ENCODE data around the gene NECAB3. TPM values are rescaled to one million over a fixed set of nuclear protein-coding genes. Genes with fewer than 3 reads are reported as not detected.

Gene NECAB3
- polyA plus RNA-seq, 5 donors = 19.3 to 39.3 (median 29.5) TPM

DNA sequence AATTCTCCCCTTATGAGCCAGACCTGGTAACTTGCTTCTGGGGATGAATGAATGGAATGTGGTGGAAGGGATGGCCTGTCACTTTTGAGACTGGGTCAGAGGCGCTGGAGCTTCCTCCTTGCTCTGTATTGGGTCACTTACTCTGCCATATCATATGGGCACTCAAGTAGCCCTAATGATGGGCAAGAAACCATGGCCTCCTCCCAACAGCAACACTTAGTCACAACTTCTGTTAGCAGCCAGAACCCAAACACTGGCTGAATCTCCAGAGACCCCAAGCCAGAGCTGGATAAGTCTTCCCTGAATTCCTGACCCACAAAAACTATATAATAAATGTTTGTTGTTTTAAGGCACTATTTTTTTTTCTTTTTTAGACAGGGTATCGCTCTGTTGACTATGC lies 6.5 kb upstream of the NECAB3 start:
- DNase-seq = no peak

DNA sequence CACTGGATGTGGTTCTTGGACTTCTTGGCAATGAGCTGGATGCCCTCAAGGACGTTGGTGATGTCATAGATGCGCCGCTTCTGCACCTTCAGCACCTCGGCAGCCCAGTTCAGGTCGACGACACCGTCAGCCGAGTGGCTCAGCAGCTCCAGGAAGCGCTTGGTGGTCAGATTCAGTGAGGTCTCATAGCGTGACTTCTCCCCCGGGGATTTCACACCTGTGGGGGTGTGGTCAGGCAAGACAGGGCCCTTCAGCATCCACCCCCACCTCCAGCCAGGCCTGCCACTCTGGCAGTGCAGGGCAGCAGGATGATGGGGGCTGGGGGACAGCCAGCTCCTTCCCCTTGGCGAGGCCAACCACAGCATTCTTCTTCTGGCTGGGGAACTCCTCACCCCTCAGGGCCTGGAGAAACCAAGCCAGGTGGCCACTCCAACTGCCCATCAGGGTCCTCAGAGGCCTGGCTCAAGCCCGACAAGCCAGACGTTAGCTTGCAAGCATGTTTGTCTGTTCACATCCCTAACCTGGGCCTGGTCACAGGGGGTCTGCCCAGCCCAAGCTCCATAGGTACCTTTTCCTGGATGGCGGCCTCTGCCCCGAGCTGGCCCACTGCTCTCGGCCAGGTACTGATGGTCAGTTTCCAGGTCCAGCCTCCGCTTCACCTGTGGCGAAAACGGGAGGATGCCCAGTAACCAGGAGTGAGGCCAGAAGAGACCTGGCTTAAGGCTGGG lies 5.7 kb upstream of the NECAB3 start:
- no peak for DNase-seq

DNA sequence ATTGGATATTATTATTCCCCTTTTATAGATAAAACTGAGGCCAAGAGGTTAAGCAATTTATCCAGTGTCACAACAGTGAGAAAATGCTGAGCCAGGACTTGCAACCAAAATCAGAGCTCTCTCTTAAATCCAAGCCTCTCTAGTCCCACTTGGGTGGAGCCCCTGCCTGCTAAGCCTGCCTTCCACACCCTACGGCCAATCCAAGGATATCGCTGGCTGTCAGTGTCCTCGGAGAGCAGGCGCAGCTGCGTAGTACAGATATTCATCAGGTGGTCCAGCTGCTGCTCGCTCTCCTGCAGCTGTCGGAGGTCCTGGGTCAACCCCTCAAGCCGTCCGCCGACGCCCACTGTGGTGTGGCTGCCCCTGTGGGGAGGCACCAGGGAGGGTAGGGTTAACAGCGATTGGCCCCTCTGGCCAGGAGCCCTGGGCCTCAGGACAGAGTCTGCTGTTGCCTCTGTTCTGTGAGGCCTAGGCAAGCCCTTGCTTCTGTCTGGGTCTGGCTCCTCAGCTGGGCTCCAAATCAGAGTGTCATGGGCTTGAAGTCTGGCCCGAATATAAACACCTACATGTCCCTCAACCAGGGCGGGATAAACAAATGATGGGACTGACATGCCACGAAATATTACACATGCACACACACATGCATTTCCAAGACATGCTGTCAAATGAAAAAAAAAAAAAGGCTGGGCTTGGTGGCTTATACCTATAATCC lies 3.9 kb upstream of the NECAB3 start:
- no peak for DNase-seq

DNA sequence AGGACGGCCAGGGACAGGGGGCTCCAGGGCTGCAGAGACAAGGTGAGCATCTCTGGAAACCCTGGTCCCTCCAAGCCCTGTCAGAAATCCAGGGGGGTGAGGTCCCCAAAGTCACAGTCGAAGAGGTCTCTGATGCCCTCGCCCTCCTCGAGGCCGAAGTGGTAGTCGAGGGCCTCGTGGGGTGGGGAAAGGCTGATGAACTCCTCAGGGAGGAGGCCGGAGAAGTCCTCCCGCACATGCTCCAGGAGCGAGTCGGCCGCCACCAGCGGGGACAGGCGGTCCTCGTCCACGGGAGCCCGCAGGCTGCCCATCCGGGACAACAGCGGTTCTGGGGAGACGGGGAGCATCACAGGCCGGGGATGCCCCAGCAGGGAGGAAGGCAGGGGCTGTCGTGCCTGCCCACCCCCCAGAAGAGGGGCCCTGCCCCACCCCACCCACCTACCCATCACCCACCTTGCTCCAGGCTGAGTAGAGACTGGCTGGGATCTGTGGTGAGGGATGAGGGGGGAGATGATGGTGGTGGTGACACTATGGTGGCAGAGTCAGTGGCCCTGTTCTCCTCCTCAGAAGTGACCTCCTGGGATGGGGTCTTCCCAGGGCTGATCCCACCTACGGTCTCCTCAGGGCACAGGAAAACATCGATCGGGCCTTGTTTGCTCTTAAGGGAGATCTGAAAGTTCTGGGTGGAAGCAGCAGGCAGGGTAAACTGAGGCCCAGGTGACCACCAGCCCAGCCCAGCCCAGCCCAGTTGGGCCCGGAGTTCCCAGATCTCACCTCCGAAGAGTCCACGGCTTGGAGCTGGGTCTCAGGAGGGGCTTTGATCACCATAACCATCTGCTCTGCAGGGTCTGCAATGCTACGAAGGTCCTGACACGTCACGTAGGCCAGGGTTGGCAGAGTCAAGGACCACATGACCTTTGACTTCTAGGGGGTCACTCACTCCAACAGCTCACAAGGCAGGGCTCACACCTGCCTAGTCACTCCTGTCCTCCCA lies 2.7 kb upstream of the NECAB3 start:
- no peak for DNase-seq

DNA sequence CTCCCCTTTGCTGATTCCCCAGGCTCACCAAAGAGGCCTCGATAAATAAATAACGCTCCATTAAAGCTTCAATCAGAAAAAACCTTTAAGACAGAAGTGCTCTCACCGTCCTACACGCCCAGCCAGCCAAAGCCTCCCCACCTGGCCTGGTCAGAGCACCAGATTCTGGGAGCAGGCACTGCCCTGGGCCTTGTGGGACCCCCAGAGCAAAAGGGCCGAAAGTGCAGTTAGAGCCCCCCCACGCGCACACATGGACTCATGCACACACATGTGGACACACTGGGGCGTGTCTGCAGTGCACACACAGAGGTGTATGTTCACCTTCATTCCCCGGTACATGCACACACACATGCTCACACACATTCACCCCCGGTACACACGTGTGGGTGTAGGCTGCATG lies 1.9 kb upstream of the NECAB3 start:
- no peak for DNase-seq

DNA sequence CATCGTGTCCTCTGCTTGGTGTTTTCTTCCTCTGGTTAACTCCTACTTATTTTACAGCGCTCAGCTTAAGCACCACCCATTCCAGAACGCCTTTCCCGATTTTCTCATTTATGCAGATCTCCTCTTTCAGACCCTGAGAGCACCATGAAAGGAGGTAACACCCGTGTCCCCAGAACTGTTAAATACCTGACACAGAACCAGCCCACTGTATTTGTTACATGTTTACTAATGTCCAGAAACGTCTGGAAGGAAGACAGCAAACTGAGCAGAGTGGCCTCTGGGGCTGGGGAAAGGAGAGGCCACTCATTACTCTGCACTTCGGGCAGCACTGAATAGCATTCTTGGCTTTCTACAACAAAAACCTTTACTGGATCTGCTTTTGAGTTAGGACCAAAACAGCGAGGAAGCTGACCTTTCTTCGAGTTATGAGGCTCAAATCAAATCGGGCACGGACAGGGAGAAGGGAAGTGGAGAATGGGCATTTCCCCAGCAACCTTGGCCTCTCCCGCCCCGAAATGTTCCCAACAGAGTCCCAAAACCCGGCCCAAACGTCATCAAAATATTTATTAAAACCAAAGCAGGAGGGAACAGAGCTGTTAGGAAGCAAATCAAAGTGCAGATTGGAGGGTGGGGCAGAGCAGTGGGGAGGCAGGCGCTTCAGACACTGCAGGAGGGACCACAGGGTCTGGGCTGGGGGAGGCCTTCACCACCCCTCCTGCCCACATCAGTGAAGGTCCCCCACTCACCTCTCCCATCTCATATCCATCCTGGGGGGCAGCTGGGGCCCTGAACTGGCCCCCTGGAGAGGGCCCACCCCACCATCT lies 1.1 kb upstream of the NECAB3 start:
- DNase-seq = no peak

DNA sequence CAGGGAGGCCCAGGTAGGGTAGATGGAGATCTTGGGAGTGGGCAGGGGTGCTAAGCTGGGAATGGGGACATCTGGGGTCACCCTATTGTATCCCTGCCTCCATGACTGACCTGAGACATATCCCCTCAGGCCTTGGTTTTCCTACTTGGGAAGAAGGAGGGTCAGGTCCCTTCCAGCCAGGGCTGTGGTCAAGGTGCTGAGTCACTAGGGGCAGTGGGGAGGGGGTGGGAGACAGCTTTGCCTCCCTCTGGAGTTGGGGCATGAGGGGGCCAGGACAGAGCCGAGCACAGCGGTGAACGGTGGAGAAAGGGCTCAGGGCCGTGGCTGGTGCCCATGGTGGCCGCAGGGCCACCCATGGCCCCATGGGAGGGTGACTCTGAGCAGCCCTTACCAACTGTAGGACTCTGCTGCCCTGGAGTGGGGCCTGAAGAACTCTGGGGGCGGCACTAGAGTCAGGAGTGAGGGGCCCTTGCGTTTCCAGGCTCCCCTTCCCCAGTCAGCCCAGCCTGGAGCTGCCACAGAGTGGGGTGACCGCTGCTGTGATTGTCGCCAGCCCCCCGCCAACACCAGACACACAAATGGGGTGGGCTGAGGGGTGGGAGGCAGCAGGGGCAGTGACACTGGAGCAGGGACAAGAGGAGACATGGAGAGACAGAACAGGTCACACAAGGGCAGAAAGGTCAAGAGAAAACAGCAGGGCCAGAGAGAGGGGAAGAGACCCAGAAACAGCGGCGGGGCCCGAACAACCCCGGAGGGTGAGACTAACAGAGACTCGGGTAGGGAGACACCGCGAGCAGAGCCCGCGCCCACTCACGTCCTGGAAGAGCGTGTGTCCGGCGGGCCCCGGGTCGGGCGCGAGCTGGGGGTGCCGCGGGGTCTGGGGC lies 576 bp downstream of the NECAB3 start:
- no peak for DNase-seq

DNA sequence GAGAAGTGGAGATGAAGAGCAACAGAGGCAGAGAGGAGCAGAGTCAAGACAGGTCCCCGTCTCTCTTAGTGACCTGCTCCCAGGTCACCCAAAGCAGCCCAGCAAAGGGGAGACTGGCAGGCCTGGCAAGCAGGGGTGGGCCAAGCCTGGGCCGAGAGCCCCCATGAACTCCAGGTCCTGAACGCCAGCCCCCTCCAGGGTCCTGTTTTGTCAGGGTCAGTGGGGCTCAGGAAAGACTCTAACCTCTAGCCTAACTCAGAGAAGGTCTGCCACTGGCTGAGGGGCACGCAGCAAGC lies 1.2 kb downstream of the NECAB3 start:
- DNase-seq = no peak

DNA sequence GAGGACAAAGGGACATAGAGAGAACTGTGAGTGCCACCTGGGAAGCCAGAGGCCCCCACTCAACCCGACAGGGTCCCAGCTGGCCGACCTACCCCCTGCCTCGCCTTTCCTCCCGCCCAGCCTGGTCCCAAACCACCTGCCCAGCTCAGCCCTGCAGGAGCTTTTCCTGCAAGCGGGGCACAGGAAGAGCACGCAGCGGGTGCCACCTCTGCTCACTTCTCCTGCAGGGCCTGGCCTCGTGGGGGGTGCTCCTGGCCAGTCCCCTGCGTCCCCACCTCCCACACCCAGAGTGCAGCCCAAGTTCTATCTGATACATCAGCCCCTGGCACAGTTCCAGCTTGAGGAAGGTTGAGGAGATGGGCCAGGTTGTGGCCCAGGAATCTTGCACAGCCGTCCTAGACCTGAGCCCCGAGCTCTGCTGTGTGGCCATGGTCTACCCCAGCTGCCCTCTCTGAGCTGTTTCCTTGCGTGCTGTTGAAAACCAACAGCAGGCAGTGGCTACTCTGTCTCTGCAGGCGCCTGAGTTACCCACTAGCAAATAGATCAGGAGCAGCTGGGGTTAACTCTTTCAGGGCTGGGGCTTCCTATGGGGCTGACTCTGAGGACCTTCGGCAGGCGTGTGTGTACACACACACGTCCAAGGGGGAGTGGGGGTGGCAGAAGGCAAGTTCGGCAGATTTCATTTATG lies 1.7 kb downstream of the NECAB3 start:
- no peak for DNase-seq

DNA sequence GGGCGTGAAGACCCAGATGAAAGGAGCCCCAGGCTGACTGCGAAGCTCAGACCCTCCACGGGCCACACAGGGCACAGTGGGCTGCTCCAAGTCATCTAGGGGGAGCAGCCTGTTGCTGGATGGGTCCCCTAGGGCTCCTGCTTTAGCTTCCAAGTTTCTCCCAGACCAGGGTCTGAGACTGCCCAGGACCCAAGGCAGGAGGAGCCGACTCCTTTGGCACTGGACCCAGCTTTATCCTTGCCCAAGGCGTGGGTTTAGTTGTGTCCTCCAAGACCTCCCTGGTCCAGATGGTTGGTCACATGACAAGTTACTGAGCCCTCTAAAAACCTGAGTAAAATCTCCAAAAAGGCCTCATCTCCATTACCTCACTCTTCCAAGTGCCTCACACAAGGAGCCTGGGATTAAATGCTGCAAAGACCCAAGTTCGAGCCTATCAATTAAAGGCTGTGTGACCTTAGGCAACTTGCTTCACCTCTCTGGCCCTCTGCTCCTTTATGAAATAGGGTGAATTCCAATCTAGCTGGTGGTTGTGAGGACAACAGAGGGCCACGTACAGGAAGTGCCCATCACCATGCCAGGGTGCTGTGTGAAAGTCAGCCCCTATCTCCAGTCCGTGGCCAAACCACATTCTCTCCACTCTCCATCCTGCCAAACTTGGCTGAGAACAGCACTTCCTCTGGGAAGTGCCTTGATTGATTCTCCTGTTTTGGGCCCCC lies 2.5 kb downstream of the NECAB3 start:
- no peak for DNase-seq

DNA sequence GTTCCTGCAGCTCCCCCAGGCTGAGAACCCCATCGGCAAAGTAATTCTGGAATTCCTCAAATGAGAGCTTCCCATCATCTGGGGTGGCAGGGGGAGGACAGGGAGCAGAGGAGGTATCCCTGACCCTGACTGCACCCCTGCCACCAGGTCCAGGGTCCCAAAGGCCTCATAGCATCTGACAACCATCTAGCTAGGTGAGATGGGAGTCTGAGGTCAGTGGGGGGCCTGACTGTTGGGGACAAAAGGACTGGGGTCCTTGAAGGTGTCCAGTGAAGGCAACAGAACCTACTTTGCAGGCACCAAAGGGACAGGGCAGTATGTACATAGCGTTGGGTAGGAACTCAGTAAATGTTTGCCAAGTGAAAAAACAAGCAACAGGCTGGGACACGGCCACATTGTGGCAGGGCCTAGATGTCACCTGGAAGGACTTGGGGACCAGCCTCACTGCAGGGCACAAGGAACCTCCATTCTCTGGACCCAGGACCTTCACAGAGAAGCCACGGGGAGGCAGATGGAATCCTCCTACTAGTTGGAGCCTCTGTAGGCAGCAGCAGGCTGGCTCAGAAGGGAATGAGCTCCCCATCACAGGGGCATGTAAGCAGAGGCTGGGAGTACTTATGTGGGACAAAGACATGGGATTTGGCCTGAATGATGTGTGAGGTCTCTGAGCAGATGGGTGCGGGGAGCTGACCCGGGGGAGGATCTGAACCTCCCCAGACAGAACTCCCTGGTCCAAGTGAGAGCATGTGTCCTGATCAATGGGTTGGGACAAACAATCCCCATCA lies 3.3 kb downstream of the NECAB3 start:
- no peak for DNase-seq

DNA sequence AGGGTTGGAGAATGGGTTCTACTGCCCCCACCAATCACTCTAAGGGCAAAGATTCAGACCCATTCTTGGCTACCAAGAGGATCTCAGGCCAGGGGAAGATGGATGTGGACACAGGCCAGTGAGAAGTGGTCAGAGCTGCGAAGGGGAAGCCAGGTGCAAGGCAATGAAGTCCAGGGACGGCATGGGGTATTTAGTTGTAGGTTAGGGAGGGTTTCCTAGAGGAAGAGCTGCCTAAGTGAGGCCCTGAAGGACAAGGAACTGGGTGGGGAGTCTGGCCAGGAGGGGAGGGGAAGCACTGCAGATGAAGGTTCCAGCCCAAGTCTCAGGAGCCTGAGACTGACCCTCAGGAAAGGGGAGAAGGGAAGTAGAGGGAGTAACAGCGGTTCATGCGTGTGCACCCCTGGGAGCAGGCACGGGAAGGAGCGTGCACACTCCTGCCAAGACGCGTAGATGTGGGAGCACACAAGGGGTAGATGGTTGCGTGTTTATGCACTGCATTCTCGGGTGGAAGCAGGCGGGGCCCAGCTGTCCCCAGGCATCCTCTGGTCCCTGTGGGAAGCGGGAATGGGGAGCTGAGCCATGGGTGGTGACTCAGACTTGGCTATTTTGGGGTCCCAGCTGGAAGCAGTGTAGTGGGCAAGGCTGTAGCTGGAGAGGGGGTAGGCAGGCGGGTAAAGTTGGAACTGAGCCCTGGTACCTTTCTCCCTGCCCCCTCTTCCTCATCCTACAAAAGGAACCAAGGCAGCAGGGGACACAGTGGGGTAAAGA lies 4.2 kb downstream of the NECAB3 start:
- no peak for DNase-seq

DNA sequence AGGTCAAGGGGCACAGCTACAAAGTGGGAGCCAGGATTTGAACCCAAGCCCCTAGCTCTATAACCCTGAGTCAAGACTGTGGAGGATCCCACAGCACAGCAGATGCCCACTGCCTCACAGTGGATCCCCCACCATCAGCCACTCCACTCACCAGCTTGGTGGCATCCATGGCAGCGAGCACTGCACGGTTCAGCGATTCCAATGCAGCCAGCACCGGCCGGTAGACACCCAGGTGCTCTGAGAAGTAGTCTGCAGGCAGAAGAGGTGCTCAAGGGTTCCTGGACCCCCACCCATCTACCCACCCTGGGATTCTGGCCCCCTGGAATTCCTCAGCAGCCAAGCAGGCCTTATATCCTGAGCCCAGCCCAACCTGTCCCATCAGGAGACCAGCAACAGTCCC lies 5.0 kb downstream of the NECAB3 start:
- no peak for DNase-seq

DNA sequence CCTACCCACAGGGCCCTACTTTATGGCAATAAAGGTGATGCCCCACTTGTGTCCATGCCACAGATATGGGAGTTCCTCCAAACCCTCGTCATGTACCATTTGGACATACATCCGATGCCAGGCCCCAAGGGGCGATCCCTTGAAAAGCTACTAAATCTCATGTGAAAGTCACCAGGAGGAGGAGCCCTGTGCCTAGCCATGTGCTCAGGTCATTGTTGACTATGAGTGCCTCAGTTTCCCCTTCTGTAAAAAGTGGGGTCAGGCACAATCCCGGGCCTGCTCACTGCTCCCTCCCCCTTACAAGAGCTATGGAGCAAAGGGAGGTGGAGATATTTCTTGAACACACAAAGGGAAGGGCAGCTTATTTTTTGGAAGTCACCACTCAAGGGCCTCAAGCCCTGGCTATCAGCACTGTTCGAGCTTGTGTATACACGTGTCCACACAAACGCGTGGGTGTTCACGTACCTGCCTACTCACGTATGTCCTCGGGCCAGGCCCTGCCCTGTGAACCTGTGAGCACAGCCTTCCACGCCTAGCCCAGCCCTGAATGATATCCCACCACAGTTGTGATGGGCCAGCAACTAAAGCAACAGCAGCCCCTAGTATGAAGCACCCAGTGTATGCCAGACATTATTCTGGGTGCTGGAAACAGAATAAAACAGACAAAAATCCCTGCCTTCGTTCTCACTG lies 5.6 kb downstream of the NECAB3 start:
- DNase-seq = no peak

DNA sequence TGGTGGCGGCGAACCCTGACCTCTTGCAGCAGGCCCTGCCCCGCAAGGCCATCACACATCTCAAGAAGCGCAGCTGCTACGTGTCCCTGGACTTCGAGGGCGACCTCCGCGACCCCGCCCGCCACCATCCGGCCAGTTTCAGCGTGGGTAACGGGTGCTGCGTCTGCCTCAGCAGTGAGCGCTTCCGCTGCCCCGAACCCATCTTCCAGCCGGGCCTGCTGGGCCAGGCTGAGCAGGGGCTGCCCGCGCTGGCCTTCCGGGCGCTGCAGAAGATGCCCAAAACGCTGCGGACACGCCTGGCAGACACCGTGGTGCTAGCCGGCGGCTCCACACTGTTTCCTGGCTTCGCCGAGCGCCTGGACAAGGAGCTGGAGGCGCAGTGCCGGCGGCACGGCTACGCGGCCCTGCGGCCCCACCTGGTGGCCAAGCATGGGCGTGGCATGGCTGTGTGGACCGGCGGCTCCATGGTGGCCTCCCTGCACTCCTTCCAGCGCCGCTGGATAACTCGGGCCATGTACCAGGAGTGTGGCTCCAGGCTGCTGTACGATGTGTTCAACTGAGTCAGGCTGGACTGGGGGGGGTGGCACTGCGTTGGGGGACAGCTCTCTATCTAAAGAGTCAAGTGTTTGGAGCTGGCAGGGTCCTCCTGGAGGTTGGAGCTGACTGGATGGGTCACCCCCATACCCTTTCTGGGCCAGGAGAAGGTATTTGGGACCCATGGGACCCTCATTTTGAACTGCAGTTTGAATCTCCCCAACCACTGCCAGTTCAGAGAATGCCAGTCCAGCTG lies 6.4 kb downstream of the NECAB3 start:
- DNase-seq = no peak

DNA sequence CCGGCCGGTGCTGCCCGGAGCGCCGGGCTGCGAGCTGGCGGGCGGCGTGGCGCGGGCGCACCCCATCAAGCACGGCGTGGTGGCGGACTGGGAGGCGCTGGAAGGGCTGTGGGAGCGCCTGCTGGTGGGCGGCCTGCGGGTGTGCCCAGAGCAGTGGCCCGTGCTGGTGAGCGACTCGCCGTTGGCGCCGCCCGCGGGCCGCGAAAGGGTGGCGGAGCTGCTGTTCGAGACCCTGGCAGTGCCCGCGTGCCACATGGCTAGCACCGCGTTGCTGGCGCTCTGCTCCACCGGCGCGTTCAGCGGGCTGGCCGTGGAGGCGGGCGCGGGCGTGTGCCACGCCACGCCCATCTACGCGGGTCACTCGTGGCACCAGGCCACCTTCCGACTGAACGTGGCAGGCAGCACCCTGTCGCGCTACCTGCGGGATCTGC lies 7.0 kb downstream of the NECAB3 start:
- no peak for DNase-seq

Measured in right lung (tissue), 5 donors.